OCI-LY3 (cell line): ENCODE measurements around the gene PTPRN2.

Experiments used
- H2AFZ ChIP-seq: fragments of 200-600, 300-600 bp; shearing (Covaris generic); 2 replicates; pipeline ENCODE4 v1.6.0; 2014; ENCODE audit warnings: antibody characterized with exemption, low read depth, low read length
- H3K27ac ChIP-seq: fragments of 200-600, 300-600 bp; sonication (generic); 2 replicates; pipeline ENCODE4 v1.5.1; 2014; ENCODE audit warnings: mild to moderate bottlenecking, low read length, moderate library complexity, mixed read lengths
- H3K27me3 ChIP-seq: fragments of 200-600, 300-600 bp; sonication (generic); 2 replicates; pipeline ENCODE4 v1.6.1; 2014; ENCODE audit warnings: low read depth, low read length, mixed read lengths
- H3K36me3 ChIP-seq: fragments of 200-600, 300-600 bp; sonication (generic); replicated peaks from 2 replicates; pipeline ENCODE3; 2014; ENCODE audit warnings: low read depth, low read length, mixed read lengths
- H3K4me1 ChIP-seq: fragments of 300-600, 200-600 bp; sonication (generic); 2 replicates; pipeline ENCODE4 v1.6.1; 2014; ENCODE audit warnings: low read length, mixed read lengths
- H3K4me2 ChIP-seq: fragments of 200-600, 300-600 bp; sonication (generic); 2 replicates; pipeline ENCODE4 v1.6.1; 2014; ENCODE audit warnings: low read length, mixed read lengths
- H3K4me3 ChIP-seq: fragments of 300-600, 200-600 bp; sonication (generic); 2 replicates; pipeline ENCODE4 v1.5.1; 2014; ENCODE audit warnings: antibody characterized with exemption, mild to moderate bottlenecking, low read length, moderate library complexity
- H3K79me2 ChIP-seq: fragments of 300-600, 200-600 bp; shearing (Covaris generic); 2 replicates; pipeline ENCODE4 v1.6.1; 2014; ENCODE audit warnings: mild to moderate bottlenecking, low read length, mixed read lengths
- H3K9ac ChIP-seq: fragments of 300-600, 200-600 bp; shearing (Covaris generic); 2 replicates; pipeline ENCODE4 v1.6.0; 2014; ENCODE audit warnings: mild to moderate bottlenecking, low read length, moderate library complexity
- H3K9me3 ChIP-seq: fragments of 200-600, 300-600 bp; shearing (Covaris generic); 2 replicates; pipeline ENCODE4 v1.6.1; 2014; ENCODE audit warnings: low read length, mixed read lengths; ENCODE audit not compliant: insufficient read depth
- H4K20me1 ChIP-seq: fragments of 200-600, 300-600 bp; sonication (generic); 2 replicates; pipeline ENCODE4 v1.6.1; 2016; ENCODE audit warnings: low read length, mixed read lengths; ENCODE audit not compliant: insufficient read depth
- CTCF ChIP-seq: fragments of 200-600, 300-600 bp; sonication (generic); IDR thresholded peaks from 2 replicates; pipeline ENCODE4 v1.5.1; 2014; ENCODE audit warnings: antibody characterized with exemption, low read length, low read depth
- EZH2phosphoT487 ChIP-seq: fragments of 200-600 bp; shearing (Covaris generic); IDR thresholded peaks from 2 replicates; pipeline ENCODE4 v1.6.1; 2018; ENCODE audit warnings: antibody characterized with exemption, mixed run types, low read depth

Gene PTPRN2

GRCh38 chr7:157568770-157569584, 1018.6 kb downstream of the PTPRN2 start:
- TF ChIP-seq CTCF (no peak), EZH2phosphoT487 (no peak)
- Histone ChIP-seq H4K20me1 (no peaks in the 10 kb centered on the region), H3K27me3 (no peaks in the 10 kb centered on the region), H3K36me3 (no peaks in the 10 kb centered on the region), H3K4me2 (no peak overlapping the region), H3K27ac (no peak overlapping the region), H3K9me3 (no peaks in the 10 kb centered on the region), H3K9ac (no peak overlapping the region), H2AFZ (no peak overlapping the region), H3K79me2 (no peaks in the 10 kb centered on the region), H3K4me1 (no peaks in the 10 kb centered on the region), H3K4me3 (no peak overlapping the region)

GRCh38 chr7:157568106-157568769, 1019.4 kb downstream of the PTPRN2 start:
- TF ChIP-seq CTCF (no peak), EZH2phosphoT487 (no peak)
- no peak overlapping the region for H3K27ac ChIP-seq
- H3K4me2 ChIP-seq = no peak overlapping the region
- H2AFZ ChIP-seq = no peak overlapping the region
- no peaks in the 10 kb centered on the region for H3K36me3 ChIP-seq
- H3K27me3 ChIP-seq = no peaks in the 10 kb centered on the region
- no peaks in the 10 kb centered on the region for H3K4me1 ChIP-seq
- H4K20me1 ChIP-seq = no peaks in the 10 kb centered on the region
- H3K4me3 ChIP-seq = no peak overlapping the region
- no peak overlapping the region for H3K9ac ChIP-seq
- H3K79me2 ChIP-seq = no peaks in the 10 kb centered on the region
- H3K9me3 ChIP-seq = no peaks in the 10 kb centered on the region

GRCh38 chr7:157567666-157568065, 1020.0 kb downstream of the PTPRN2 start:
- H3K27me3 ChIP-seq = no peaks in the 10 kb centered on the region
- H3K9me3 ChIP-seq = no peaks in the 10 kb centered on the region
- no peak overlapping the region for H2AFZ ChIP-seq
- H3K36me3 ChIP-seq = no peaks in the 10 kb centered on the region
- no peak overlapping the region for H3K4me3 ChIP-seq
- H4K20me1 ChIP-seq = no peaks in the 10 kb centered on the region
- no peak overlapping the region for H3K27ac ChIP-seq
- H3K4me1 ChIP-seq = no peaks in the 10 kb centered on the region
- H3K4me2 ChIP-seq = no peak overlapping the region
- H3K9ac ChIP-seq = no peak overlapping the region
- no peaks in the 10 kb centered on the region for H3K79me2 ChIP-seq
- no peak for TF ChIP-seq CTCF
- TF ChIP-seq EZH2phosphoT487 = no peak

GRCh38 chr7:157566631-157567006, 1021.0 kb downstream of the PTPRN2 start:
- Histone ChIP-seq H3K4me1 (no peaks in the 10 kb centered on the region), H4K20me1 (no peaks in the 10 kb centered on the region), H3K9ac (no peak overlapping the region), H3K27ac (no peak overlapping the region), H3K36me3 (no peaks in the 10 kb centered on the region), H3K4me3 (no peak overlapping the region), H3K79me2 (no peaks in the 10 kb centered on the region), H3K27me3 (no peaks in the 10 kb centered on the region), H3K9me3 (no peaks in the 10 kb centered on the region), H2AFZ (no peak overlapping the region), H3K4me2 (no peak overlapping the region)
- no peak for TF ChIP-seq CTCF
- TF ChIP-seq EZH2phosphoT487 = no peak
